ENCODE measurements around the gene WNT10A.
"Not testable (repeated sequence)": the region's sequence is repeated elsewhere in the genome, so short reads cannot be mapped to it uniquely, and the experiment has no call there.

Gene WNT10A

GRCh38 chr2:218931751-218932150 is 51.1 kb downstream of the WNT10A start:
- DNase-seq (ENCODE audit: low read depth in 2 of 2): not testable (repeated sequence)

Measured in stimulated activated CD4-positive, alpha-beta T cell treated with anti-CD3 and anti-CD28 coated beads, Interleukin-12 subunit alpha, Interleukin-12 subunit beta, amount 100 ng/mL, for 24 hours (primary cell).